Measurements from ENCODE around the gene ZNF658. TPM values are rescaled to one million over a fixed set of nuclear protein-coding genes. Genes with fewer than 3 reads are reported as not detected.
"Not testable (repeated sequence)": the region's sequence is repeated elsewhere in the genome, so short reads cannot be mapped to it uniquely, and the experiment has no call there.

Gene ZNF658
- 1 to 10 TPM; 6.3 to 7.4 TPM for total RNA-seq

DNA sequence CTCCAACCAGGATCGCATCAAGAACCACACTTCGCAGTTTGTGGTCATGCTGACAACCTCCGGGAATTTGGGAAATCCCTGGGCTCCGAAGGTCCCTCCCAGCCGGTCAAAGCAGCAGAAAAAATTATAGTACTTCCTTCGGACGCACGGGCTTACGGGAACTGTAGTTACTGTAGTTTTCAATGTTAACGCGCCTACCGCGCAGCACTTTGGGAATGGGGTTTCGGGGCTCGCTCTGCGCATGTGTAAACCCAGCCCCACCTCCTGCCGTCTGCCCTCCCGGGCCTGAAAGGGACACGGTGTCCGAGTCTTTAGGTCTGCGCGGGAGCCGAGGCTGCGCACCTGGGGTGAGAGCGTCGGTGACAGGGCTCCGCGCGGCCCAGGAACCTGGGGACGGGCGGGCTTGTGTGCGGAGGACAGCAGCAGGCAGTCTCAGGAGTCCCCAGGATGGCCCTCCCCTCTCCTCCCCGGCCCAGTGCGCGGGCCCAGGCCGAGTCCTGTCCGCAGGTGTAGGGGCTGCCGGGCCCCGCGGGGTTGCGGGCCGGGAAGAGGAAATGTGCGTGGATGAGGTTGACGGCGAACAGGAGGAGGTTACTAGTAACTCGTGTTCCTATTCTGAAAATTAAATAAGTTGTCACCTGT lies at the start of gene ZNF658:
ZNF658 (plus strand) TSS at position 236 of the 642 bp plus-strand sequence. CDS start 2,837 bp downstream, outside the sequence.
- H3K36me3 ChIP-seq; H3K27me3 ChIP-seq (replicated peaks; ENCODE audit: insufficient read depth); intact Hi-C loops (cut with DNase I); H3K4me1 ChIP-seq (replicated peaks); H3K9me3 ChIP-seq: not testable (repeated sequence)
- DNase-seq (ENCODE audit: low spot score): peak; percentile 83
- Histone ChIP-seq H3K4me3 (peak within 1 kb of the TSS; percentile 41 to 48), H3K27ac (peak within 1 kb of the TSS; percentile 67 to 72)
- WGBS: under 1% methylated on average over 38 of the region's 46 CpGs
- TF ChIP-seq POLR2AphosphoS5 (IDR thresholded peaks at IDR 0.05): peak; percentile 86

GRCh38 chr9:66861732-66862131 lies 38.8 kb upstream of the ZNF658 start:
- intact Hi-C loops (cut with DNase I); H3K4me3 ChIP-seq; H3K27ac ChIP-seq; H3K27me3 ChIP-seq (replicated peaks; ENCODE audit: insufficient read depth); DNase-seq (ENCODE audit: low spot score); H3K4me1 ChIP-seq (replicated peaks); H3K36me3 ChIP-seq; H3K9me3 ChIP-seq: not testable (repeated sequence)
- no CpG with 5 or more reads among the region's 4 CpGs for WGBS

DNA sequence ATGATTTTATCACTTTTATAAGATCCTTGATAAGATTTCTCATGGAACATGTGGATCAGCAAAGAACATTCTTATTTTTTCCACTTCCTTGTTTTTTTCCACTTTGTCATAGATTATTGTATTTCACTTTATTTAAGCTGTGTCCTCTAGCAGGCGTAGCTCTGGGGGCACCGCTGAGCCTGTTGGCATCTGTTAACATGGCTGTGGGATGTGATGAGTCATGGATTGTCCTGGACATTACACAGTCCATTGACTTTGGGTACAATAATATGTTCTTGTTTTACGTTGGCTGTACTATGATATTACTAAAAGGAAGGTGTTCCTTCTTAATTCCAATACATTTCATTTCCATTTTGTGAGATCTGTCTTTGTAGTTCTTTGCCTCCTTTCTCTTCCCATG lies 31.9 kb upstream of the ZNF658 start:
- H3K36me3 ChIP-seq; H3K4me3 ChIP-seq; DNase-seq (ENCODE audit: low spot score); H3K4me1 ChIP-seq (replicated peaks); intact Hi-C loops (cut with DNase I); H3K27ac ChIP-seq; H3K27me3 ChIP-seq (replicated peaks; ENCODE audit: insufficient read depth); H3K9me3 ChIP-seq: not testable (repeated sequence)
- 84% methylated on average over 2 of the region's 3 CpGs for whole genome bisulfite sequencing

DNA sequence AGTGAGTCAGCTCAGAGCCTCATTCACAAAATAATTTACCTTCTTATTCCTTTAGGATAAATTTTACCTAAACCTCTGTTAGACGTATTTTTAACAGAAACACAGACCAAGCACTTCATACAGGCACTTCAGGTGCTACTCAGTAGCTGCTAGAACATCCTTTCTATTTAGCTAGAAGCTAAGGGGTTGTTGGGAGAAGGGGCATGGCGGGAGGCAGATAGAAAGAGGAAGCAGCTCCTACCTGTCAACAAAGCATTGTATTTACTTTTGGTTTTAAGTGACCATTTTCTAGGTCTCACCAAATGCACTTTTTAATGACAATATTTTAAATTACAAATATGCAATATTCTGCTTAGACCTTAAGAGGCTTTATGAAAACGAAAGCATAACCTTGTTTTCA lies 19.9 kb upstream of the ZNF658 start:
- intact Hi-C loops (cut with DNase I); DNase-seq (ENCODE audit: low spot score): not testable (repeated sequence)
- WGBS: 43% methylated on average over 2 of the region's 3 CpGs

GRCh38 chr9:66881847-66882246 lies 18.7 kb upstream of the ZNF658 start:
- H3K4me3 ChIP-seq; H3K9me3 ChIP-seq; DNase-seq (ENCODE audit: low spot score); H3K27ac ChIP-seq; intact Hi-C loops (cut with DNase I); H3K4me1 ChIP-seq (replicated peaks); H3K27me3 ChIP-seq (replicated peaks; ENCODE audit: insufficient read depth); H3K36me3 ChIP-seq: not testable (repeated sequence)
- WGBS: 96% methylated on average over 3 of the region's 3 CpGs

More for the DNA sequence above, 19.9 kb upstream of the ZNF658 start:
- not testable (repeated sequence) for H3K4me1 ChIP-seq (replicated peaks); H3K36me3 ChIP-seq; H3K4me3 ChIP-seq; H3K9me3 ChIP-seq; H3K27me3 ChIP-seq (replicated peaks; ENCODE audit: insufficient read depth); H3K27ac ChIP-seq

- intact Hi-C loops (cut with DNase I); H3K27ac ChIP-seq; H3K9me3 ChIP-seq; DNase-seq (ENCODE audit: low spot score); H3K4me1 ChIP-seq (replicated peaks); H3K4me3 ChIP-seq; H3K27me3 ChIP-seq (replicated peaks; ENCODE audit: insufficient read depth); H3K36me3 ChIP-seq: not testable (repeated sequence)
- WGBS: no CpG with 5 or more reads among the region's 1 CpG
Observed at GRCh38 chr9:66890334-66890733, 10.2 kb upstream of the ZNF658 start.

GRCh38 chr9:66901141-66901540 lies 616 bp downstream of the ZNF658 start:
- intact Hi-C loops (cut with DNase I); H3K9me3 ChIP-seq; H3K4me1 ChIP-seq (replicated peaks); DNase-seq (ENCODE audit: low spot score); H3K27me3 ChIP-seq (replicated peaks; ENCODE audit: insufficient read depth); H3K36me3 ChIP-seq: not testable (repeated sequence)
- WGBS: 6% methylated on average over 6 of the region's 8 CpGs
- peak overlapping the region; percentile 41 to 48 for H3K4me3 ChIP-seq
- peak overlapping the region; percentile 67 to 72 for H3K27ac ChIP-seq

DNA sequence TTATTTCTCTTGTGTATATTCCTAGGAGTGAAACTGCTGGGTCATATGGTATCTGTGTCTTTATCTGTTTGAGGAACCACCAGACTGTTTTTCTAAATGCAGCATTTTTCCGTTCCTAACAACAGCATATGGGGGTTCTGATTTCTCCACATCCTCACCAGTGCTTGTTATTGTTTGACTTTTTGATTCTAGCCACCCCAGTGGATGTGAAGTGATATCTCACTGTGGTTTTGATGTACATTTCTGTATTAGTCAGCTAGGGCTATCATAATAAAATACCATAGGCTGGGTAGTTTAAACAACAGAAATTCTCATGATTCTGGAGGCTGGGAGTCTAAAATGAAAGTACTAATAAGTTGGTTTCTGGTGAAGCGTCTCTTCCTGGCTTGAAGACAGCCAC lies 9.0 kb downstream of the ZNF658 start:
- H3K27me3 ChIP-seq (replicated peaks; ENCODE audit: insufficient read depth); intact Hi-C loops (cut with DNase I); DNase-seq (ENCODE audit: low spot score); H3K27ac ChIP-seq; H3K9me3 ChIP-seq; H3K4me1 ChIP-seq (replicated peaks); H3K36me3 ChIP-seq; H3K4me3 ChIP-seq: not testable (repeated sequence)
- 100% methylated on average over 2 of the region's 2 CpGs for WGBS

- H3K27me3 ChIP-seq (replicated peaks; ENCODE audit: insufficient read depth); H3K9me3 ChIP-seq; H3K4me3 ChIP-seq; intact Hi-C loops (cut with DNase I); H3K27ac ChIP-seq; H3K36me3 ChIP-seq; DNase-seq (ENCODE audit: low spot score); H3K4me1 ChIP-seq (replicated peaks): not testable (repeated sequence)
- 93% methylated on average over 4 of the region's 4 CpGs for WGBS
Observed at GRCh38 chr9:66920072-66920471, 19.5 kb downstream of the ZNF658 start.

- H3K4me1 ChIP-seq (replicated peaks); intact Hi-C loops (cut with DNase I); H3K4me3 ChIP-seq; H3K27me3 ChIP-seq (replicated peaks; ENCODE audit: insufficient read depth); DNase-seq (ENCODE audit: low spot score); H3K27ac ChIP-seq; H3K36me3 ChIP-seq; H3K9me3 ChIP-seq: not testable (repeated sequence)
- no CpG with 5 or more reads among the region's 1 CpG for WGBS
Observed at GRCh38 chr9:66936194-66936870, 35.8 kb downstream of the ZNF658 start.

DNA sequence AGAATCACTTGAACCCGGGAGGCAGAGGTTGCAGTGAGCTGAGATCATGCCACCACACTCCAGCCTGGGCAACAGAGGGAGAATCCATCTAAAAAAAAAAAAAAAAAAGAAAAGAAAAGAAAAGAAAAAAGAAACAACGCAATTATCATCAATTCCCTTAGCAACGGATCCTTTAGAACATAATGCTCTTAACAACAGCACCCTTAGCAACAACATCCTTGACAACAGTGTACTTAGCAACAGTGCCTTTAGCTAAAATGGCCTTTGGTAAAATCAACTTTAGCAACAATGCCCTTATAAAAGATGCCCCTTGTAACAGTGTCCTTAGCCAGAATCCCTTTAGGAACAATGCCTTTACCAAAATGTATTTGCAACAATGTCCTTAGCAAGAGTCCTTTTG lies 37.1 kb downstream of the ZNF658 start:
- H3K27me3 ChIP-seq (replicated peaks; ENCODE audit: insufficient read depth); H3K36me3 ChIP-seq; H3K4me1 ChIP-seq (replicated peaks); intact Hi-C loops (cut with DNase I); H3K9me3 ChIP-seq; H3K27ac ChIP-seq; H3K4me3 ChIP-seq; DNase-seq (ENCODE audit: low spot score): not testable (repeated sequence)
- WGBS: 75% methylated on average over 2 of the region's 3 CpGs

- H3K27me3 ChIP-seq (replicated peaks; ENCODE audit: insufficient read depth); H3K4me1 ChIP-seq (replicated peaks); H3K9me3 ChIP-seq; DNase-seq (ENCODE audit: low spot score); H3K27ac ChIP-seq; H3K4me3 ChIP-seq; H3K36me3 ChIP-seq; intact Hi-C loops (cut with DNase I): not testable (repeated sequence)
- WGBS: 52% methylated on average over 5 of the region's 5 CpGs
Observed at GRCh38 chr9:66938322-66938721, 37.8 kb downstream of the ZNF658 start.
